ENCODE data around the gene RAD9A.

The RAD9A gene

GRCh38 chr11:67408437-67409200, 16.8 kb downstream of the RAD9A start:
- no peak for DNase-seq (ENCODE audit: low spot score)

GRCh38 chr11:67409261-67409666, 17.5 kb downstream of the RAD9A start:
- DNase-seq (ENCODE audit: low spot score), result no peak

DNA sequence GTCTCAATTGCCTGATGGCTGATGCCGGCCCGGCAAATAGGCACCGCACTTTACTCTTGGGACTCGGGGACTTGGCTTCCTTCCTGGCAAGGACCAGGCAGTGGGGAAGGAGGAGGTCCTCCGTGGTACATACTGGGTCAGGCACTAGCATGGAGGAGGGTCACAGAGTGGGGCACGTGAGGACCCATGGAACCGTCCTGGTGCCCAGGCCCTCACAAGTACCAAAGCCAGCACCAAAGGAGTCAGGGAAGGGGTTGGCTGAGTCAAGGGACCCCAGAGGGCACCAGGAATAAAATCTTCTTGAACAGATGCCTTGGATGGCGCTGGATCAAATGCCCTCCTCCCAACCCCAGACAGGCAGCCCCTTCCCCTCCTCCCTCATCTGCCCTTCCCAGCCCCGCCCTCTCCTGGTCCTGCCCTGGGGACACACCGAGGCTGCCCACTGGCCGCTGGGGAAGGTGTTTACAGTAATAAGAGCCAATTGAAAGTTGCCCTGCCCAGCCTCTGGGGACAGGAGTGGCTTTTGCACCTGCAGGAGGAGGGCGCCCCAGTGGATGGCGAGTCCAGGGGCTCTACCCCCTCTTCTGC, 18.1 kb downstream of the RAD9A start:
- no peak for DNase-seq (ENCODE audit: low spot score)

DNA sequence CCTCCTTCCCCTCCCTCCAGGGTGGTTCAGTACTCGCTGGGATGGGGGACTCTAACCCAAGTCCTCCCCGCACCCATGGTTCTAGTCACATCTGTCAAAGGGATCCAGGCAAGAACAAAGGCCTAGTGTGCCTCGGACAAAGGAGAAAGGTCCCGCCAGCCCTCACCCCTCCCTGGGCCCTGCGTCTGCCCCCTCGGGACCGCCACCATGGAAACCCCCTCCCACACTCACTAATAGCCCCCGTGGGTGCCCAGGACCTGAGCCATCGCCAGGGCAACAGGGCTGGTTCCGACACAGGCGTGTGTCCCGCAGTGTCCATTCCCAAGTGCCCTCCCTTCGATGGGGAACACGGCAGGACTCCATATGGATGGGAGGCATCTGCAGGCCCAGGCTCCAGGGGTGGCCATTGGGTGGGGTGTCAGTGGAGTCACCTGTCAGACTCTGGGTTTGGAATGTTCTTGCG, 18.6 kb downstream of the RAD9A start:
- DNase-seq (ENCODE audit: low spot score), result no peak

GRCh38 chr11:67410984-67411784, 19.4 kb downstream of the RAD9A start:
- DNase-seq (ENCODE audit: low spot score), result no peak

GRCh38 chr11:67411785-67412152, 20.0 kb downstream of the RAD9A start:
- no peak for DNase-seq (ENCODE audit: low spot score)

GRCh38 chr11:67412495-67413179, 20.9 kb downstream of the RAD9A start:
- DNase-seq (ENCODE audit: low spot score), result no peak

GRCh38 chr11:67413266-67413849, 21.6 kb downstream of the RAD9A start:
- DNase-seq (ENCODE audit: low spot score), result no peak

GRCh38 chr11:67415501-67416304, 23.9 kb downstream of the RAD9A start, which contains the start of gene CARNS1:
CARNS1 (plus strand) TSS chr11:67415678; CDS start chr11:67416200, 522 bp downstream.
- DNase-seq (ENCODE audit: low spot score), result no peak

- DNase-seq (ENCODE audit: low spot score), result no peak
Observed at GRCh38 chr11:67416416-67417335, 24.9 kb downstream of the RAD9A start.

DNA sequence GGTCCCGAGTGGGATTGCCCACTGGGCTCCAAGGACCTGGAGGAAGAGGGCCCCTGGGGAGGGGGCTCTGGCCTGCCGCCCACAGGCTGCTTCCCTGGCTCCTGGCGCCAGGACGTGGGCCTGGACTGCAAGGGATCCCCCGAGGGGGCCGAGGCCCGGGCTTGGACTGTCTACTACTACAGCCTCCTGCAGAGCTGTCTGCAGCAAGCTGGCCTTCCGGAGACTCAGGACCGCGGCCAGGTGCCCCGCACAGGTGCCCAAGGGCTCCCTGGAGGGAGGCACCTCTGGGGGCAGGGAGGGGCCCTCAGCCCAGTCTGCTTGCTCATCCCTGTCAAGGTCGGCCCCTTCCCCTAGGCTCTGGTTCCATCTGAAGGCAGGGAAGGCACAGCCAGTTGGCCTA, 25.6 kb downstream of the RAD9A start:
- no peak for DNase-seq (ENCODE audit: low spot score)

GRCh38 chr11:67418476-67419281, 26.9 kb downstream of the RAD9A start:
- DNase-seq (ENCODE audit: low spot score), result no peak

DNA sequence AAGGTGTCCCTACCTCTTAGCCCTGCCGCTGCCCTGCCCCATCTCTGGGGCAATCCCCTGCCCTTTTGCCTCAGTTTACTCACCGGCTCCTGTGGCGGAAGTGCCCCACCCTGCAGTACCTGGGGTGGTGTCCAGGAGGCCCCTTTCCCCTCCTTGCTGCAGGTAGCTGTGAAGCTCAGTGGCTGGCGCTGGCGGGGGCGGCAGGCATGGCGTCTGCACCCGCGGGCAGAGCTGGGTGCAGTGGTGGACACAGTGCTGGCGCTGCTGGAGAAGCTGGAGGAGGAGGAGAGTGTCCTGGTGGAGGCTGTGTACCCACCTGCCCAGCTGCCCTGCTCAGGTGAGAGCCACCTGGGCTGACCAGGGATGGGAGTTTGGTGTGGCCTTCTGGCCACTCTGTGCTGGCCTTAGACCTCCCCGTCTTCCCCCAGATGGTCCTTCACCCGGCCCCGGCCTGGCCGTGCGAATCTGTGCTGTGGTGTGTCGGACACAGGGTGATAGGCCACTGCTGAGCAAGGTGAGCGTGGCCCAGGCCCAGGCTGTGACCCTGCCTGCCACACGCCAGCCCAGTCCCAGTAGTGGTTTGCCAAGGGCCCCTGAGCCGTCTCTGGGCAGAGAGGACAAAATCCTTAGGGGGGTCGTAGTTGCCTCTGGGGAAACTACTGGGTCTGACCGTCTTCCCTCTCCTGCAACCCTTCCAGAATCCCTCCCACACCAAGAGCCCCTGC, 27.7 kb downstream of the RAD9A start:
- DNase-seq (ENCODE audit: low spot score), result no peak

GRCh38 chr11:67420147-67420645, 28.4 kb downstream of the RAD9A start:
- no peak for DNase-seq (ENCODE audit: low spot score)

GRCh38 chr11:67420646-67421429, 29.1 kb downstream of the RAD9A start:
- peak; percentile 89 for DNase-seq (ENCODE audit: low spot score)

GRCh38 chr11:67421430-67422031, 29.7 kb downstream of the RAD9A start:
- no peak for DNase-seq (ENCODE audit: low spot score)
